K562 (cell line): ENCODE results near the gene TMEM33.

Experiments used
- FOXA1 ChIP-seq: fragments of 450-650 bp; IDR thresholded peaks from 2 replicates; pipeline ENCODE4 v1.6.1; 2016; ENCODE audit warnings: mild to moderate bottlenecking, borderline replicate concordance
- MYNN ChIP-seq, 2 experiments: sonication (generic); formaldehyde crosslinking in 1 of 2; IDR thresholded peaks; 2 replicates each; pipeline versions ENCODE4 v1.5.0 to v1.6.1; 2016 to 2020; ENCODE audit warnings: antibody characterized with exemption in 1 of 2, missing genetic modification reagents in 1 of 2
- SREBF1 ChIP-seq: fragments of 150-350 bp; IDR thresholded peaks from 2 replicates; pipeline ENCODE4 v1.6.1; 2014; ENCODE audit warnings: antibody characterized with exemption, low read depth, low read length, borderline replicate concordance
- TF ChIP-seq, protein P1 (sequence below): fragments of 450-650 bp; IDR thresholded peaks from 2 replicates; pipeline ENCODE4 v1.6.1; 2016; ENCODE audit warnings: mild to moderate bottlenecking

DNA sequence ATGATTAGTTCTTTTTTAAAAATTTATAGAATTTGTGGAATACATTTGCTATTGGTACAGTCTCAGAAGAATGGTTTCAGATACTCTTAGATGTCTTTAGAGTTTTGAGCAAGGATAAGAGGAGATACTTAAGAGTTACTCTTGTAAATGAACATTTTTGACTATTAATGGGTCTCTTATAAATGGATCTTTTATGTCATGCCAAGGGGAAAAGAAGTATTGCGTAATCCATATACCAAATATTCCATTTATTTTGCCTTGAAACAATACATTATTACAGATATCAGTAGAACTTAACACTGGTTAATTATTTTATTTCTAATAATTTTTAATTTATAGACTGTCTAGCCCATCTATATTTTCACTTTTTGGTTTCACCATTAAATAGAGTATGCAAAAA, 29.2 kb downstream of the TMEM33 start:
- TF ChIP-seq, protein P1, sequence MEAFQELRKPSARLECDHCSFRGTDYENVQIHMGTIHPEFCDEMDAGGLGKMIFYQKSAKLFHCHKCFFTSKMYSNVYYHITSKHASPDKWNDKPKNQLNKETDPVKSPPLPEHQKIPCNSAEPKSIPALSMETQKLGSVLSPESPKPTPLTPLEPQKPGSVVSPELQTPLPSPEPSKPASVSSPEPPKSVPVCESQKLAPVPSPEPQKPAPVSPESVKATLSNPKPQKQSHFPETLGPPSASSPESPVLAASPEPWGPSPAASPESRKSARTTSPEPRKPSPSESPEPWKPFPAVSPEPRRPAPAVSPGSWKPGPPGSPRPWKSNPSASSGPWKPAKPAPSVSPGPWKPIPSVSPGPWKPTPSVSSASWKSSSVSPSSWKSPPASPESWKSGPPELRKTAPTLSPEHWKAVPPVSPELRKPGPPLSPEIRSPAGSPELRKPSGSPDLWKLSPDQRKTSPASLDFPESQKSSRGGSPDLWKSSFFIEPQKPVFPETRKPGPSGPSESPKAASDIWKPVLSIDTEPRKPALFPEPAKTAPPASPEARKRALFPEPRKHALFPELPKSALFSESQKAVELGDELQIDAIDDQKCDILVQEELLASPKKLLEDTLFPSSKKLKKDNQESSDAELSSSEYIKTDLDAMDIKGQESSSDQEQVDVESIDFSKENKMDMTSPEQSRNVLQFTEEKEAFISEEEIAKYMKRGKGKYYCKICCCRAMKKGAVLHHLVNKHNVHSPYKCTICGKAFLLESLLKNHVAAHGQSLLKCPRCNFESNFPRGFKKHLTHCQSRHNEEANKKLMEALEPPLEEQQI = no peak
- TF ChIP-seq FOXA1 (no peak), SREBF1 (no peak), MYNN (IDR thresholded peaks at IDR 0.05) (no peak), MYNN (CRISPR knock-in tag; IDR thresholded peaks at IDR 0.05) (no peak)
